Measurements from ENCODE around the gene BRMS1.

Gene BRMS1

GRCh38 chr11:66302656-66303055 is 42.2 kb downstream of the BRMS1 start:
- DNase-seq (ENCODE audit: low spot score): no peak

- DNase-seq (ENCODE audit: low spot score): no peak
Measured at GRCh38 chr11:66299186-66299585, 45.7 kb downstream of the BRMS1 start.

GRCh38 chr11:66297610-66298009 is 47.3 kb downstream of the BRMS1 start:
- no peak for DNase-seq (ENCODE audit: low spot score)

GRCh38 chr11:66294626-66295620 is 50.0 kb downstream of the BRMS1 start:
- no peak for DNase-seq (ENCODE audit: low spot score)

GRCh38 chr11:66293777-66294625 is 50.9 kb downstream of the BRMS1 start:
- DNase-seq (ENCODE audit: low spot score): no peak

- DNase-seq (ENCODE audit: low spot score): no peak
Measured at GRCh38 chr11:66293352-66293751, 51.6 kb downstream of the BRMS1 start.

- no peak for DNase-seq (ENCODE audit: low spot score)
Measured at GRCh38 chr11:66292543-66293332, 52.2 kb downstream of the BRMS1 start.

GRCh38 chr11:66291706-66292542 is 53.0 kb downstream of the BRMS1 start, which contains the start of gene TMEM151A:
TMEM151A (plus strand) TSS chr11:66291894; CDS start chr11:66292014, 120 bp downstream.
- DNase-seq (ENCODE audit: low spot score): no peak

- no peak for DNase-seq (ENCODE audit: low spot score)
Measured at GRCh38 chr11:66291303-66291705, 53.6 kb downstream of the BRMS1 start.

- DNase-seq (ENCODE audit: low spot score): no peak
Measured at GRCh38 chr11:66290330-66290621, 54.6 kb downstream of the BRMS1 start.

- peak; percentile 76 for DNase-seq (ENCODE audit: low spot score)
Measured at GRCh38 chr11:66289548-66290329, 55.2 kb downstream of the BRMS1 start.

GRCh38 chr11:66288671-66289547 is 56.0 kb downstream of the BRMS1 start, which contains the start of gene YIF1A:
YIF1A (minus strand) TSS chr11:66289143; CDS start chr11:66288985, 158 bp downstream.
- peak; percentile 100 for DNase-seq (ENCODE audit: low spot score)

- DNase-seq (ENCODE audit: low spot score): no peak
Measured at GRCh38 chr11:66287889-66288670, 56.8 kb downstream of the BRMS1 start.
